Measurements from ENCODE around the gene SLC49A3. TPM values are rescaled to one million over a fixed set of nuclear protein-coding genes. Genes with fewer than 3 reads are reported as not detected.

The SLC49A3 gene
- total and polyA plus RNA-seq, 2 of the 13 experiments (the other 11 are each of a cell fraction or from before 2014, with no cell fraction given): 0.07 to 0.17 TPM

DNA sequence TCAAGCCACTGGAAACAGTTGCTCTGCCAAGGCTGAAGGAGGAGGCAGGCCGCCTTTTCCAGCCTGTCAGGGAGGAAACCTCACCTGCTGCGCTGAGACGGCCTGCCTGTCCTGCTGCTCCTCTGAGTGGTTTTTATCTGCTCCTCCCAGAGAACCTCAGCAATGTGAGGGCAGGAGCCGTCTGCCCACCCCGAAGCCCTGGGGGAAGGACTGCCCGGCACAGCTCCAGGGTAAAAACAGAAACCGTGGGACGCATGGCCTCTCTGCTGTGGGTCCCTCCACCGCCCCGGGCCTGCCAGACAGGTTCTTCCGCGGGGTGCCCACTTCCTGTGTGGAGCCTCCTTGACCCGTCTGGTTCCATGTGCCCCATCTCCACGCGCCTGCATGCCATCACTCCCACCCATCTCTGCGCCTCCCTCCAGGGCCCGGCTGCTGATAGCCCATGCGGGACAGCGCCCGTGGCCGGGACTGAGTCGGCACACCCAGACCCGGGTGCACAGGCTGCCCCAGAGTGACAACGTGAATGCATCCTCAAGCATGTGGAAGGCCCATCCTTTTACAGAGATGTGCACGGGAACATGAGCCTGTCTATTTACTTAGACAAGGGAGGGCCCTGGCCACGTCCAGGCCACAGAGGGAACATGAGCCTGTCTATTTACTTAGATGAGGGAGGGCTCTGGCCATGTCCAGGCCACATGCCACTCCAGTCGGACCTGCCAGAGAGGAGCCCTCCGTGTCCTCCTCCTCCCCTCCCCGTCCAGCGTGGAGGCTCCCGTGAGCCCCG, 4.0 kb upstream of the SLC49A3 start (continued):
- TF ChIP-seq, protein P1, sequence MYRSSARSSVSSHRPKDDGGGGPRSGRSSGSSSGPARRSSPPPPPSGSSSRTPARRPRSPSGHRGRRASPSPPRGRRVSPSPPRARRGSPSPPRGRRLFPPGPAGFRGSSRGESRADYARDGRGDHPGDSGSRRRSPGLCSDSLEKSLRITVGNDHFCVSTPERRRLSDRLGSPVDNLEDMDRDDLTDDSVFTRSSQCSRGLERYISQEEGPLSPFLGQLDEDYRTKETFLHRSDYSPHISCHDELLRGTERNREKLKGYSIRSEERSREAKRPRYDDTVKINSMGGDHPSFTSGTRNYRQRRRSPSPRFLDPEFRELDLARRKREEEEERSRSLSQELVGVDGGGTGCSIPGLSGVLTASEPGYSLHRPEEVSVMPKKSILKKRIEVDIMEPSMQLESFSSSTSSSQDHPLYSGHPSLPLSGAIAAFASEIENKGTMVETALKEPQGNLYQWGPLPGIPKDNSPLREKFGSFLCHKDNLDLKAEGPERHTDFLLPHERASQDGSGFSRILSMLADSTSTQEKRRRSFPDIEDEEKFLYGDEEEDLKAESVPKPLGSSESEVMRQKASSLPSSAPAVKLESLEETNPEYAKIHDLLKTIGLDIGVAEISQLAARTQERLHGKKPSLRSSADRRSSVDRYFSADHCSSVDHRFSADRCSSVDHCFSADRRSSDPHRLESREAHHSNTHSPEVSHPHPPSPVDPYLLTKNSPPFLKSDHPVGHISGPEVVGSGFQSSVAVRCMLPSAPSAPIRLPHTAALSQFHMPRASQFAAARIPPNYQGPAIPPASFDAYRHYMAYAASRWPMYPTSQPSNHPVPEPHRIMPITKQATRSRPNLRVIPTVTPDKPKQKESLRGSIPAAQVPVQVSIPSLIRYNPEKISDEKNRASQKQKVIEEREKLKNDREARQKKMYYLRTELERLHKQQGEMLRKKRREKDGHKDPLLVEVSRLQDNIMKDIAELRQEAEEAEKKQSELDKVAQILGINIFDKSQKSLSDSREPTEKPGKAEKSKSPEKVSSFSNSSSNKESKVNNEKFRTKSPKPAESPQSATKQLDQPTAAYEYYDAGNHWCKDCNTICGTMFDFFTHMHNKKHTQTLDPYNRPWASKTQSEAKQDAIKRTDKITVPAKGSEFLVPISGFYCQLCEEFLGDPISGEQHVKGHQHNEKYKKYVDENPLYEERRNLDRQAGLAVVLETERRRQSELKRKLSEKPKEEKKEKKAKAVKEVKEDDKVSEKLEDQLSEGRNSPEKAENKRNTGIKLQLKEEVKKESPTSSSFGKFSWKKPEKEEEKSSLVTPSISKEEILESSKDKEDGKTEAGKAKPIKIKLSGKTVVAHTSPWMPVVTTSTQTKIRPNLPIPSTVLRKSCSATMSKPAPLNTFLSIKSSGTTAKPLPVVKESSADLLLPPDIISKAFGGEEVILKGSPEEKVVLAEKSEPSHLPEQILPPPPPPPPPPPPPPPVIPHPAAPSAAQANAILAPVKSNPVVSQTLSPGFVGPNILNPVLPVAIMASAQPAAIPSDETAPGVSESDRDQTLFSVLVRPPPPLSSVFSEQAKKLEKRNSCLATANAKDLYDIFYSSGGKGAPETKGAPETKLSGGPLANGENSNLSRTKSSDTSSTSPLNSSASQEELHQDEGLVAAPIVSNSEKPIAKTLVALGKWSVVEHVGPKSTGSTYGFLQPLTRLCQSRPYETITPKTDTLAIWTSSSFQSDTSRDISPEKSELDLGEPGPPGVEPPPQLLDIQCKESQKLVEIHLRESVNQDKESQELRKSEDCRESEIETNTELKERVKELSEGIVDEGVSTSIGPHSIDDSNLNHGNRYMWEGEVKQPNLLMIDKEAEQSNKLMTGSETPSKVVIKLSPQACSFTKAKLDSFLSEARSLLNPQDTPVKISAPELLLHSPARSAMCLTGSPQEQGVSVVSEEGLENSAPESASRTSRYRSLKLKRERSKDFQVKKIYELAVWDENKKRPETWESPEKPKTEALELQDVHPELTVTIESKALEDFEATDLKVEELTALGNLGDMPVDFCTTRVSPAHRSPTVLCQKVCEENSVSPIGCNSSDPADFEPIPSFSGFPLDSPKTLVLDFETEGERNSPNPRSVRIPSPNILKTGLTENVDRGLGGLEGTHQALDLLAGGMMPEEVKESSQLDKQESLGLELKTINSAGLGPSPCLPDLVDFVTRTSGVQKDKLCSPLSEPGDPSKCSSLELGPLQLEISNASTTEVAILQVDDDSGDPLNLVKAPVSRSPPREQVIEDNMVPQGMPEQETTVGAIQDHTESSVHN (CRISPR knock-in tag; IDR thresholded peaks at IDR 0.05): no peak
- TF ChIP-seq HCFC1 (IDR thresholded peaks at IDR 0.05; ENCODE audit: low read depth, low read length) (no peak), ZC3H13 (CRISPR knock-in tag; IDR thresholded peaks at IDR 0.05) (no peak), HNF4A (CRISPR knock-in tag; IDR thresholded peaks at IDR 0.05) (0 out of 2 replicates have a peak, but pooled peaks have one; percentile 19), KLF15 (CRISPR knock-in tag; IDR thresholded peaks at IDR 0.05; ENCODE audit: borderline replicate concordance) (no peak), ZNF232 (CRISPR knock-in tag; IDR thresholded peaks at IDR 0.05; ENCODE audit: borderline replicate concordance) (peak; percentile 29; the same call in 1 of the 2 replicates), ZNF446 (CRISPR knock-in tag; IDR thresholded peaks at IDR 0.05) (no peak), HDAC6 (IDR thresholded peaks at IDR 0.05; ENCODE audit: low read depth, low read length) (no peak), ZFP36 (IDR thresholded peaks at IDR 0.05; ENCODE audit: borderline replicate concordance, low read depth, low read length, partially characterized antibody) (no peak), ZNF263 (CRISPR knock-in tag; IDR thresholded peaks at IDR 0.05) (peak; percentile 83), SSRP1 (CRISPR knock-in tag; IDR thresholded peaks at IDR 0.05) (no peak), ZBTB38 (CRISPR knock-in tag; IDR thresholded peaks at IDR 0.05) (peak; percentile 71; the same call in 1 of the 2 replicates), MATR3 (CRISPR knock-in tag; IDR thresholded peaks at IDR 0.05) (no peak)
- TF ChIP-seq, protein P2, sequence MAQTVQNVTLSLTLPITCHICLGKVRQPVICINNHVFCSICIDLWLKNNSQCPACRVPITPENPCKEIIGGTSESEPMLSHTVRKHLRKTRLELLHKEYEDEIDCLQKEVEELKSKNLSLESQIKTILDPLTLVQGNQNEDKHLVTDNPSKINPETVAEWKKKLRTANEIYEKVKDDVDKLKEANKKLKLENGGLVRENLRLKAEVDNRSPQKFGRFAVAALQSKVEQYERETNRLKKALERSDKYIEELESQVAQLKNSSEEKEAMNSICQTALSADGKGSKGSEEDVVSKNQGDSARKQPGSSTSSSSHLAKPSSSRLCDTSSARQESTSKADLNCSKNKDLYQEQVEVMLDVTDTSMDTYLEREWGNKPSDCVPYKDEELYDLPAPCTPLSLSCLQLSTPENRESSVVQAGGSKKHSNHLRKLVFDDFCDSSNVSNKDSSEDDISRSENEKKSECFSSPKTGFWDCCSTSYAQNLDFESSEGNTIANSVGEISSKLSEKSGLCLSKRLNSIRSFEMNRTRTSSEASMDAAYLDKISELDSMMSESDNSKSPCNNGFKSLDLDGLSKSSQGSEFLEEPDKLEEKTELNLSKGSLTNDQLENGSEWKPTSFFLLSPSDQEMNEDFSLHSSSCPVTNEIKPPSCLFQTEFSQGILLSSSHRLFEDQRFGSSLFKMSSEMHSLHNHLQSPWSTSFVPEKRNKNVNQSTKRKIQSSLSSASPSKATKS (CRISPR knock-in tag; IDR thresholded peaks at IDR 0.05): no peak
- TF ChIP-seq, protein P3, sequence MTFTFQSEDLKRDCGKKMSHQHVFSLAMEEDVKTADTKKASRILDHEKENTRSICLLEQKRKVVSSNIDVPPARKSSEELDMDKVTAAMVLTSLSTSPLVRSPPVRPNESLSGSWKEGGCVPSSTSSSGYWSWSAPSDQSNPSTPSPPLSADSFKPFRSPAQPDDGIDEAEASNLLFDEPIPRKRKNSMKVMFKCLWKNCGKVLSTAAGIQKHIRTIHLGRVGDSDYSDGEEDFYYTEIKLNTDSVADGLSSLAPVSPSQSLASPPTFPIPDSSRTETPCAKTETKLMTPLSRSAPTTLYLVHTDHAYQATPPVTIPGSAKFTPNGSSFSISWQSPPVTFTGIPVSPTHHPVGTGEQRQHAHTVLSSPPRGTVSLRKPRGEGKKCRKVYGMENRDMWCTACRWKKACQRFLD (CRISPR knock-in tag; IDR thresholded peaks at IDR 0.05; ENCODE audit: borderline replicate concordance): no peak
- TF ChIP-seq, protein P4, sequence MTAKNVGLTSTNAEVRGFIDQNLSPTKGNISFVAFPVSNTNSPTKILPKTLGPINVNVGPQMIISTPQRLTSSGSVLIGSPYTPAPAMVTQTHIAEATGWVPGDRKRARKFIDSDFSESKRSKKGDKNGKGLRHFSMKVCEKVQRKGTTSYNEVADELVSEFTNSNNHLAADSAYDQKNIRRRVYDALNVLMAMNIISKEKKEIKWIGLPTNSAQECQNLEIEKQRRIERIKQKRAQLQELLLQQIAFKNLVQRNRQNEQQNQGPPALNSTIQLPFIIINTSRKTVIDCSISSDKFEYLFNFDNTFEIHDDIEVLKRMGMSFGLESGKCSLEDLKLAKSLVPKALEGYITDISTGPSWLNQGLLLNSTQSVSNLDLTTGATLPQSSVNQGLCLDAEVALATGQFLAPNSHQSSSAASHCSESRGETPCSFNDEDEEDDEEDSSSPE (CRISPR knock-in tag; IDR thresholded peaks at IDR 0.05): 0 out of 2 replicates have a peak, but pooled peaks have one; percentile 24
